ENCODE measurements around the gene NRIP1.

DNA sequence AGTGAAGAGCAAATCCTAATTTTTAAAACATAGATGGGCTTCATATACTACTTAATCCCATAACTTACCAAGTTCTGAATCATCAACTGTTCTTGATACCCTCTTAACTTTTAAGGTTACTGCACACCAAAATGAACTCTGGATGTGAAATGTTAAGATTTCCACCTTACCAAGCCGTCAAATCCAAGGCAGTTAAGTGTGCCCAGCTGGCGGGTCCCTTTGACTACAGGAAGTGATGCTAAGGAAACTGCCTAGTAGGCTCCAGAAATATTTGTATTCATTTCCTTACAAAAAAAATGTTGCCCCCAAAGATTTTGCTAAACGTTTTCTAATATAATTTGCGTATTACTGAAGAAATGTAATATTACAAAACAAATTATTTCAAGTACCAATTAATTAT is 10.7 kb downstream of the NRIP1 start:
- TF ChIP-seq POLR2A (IDR thresholded peaks at IDR 0.05): no peak
- TF ChIP-seq, protein P1, sequence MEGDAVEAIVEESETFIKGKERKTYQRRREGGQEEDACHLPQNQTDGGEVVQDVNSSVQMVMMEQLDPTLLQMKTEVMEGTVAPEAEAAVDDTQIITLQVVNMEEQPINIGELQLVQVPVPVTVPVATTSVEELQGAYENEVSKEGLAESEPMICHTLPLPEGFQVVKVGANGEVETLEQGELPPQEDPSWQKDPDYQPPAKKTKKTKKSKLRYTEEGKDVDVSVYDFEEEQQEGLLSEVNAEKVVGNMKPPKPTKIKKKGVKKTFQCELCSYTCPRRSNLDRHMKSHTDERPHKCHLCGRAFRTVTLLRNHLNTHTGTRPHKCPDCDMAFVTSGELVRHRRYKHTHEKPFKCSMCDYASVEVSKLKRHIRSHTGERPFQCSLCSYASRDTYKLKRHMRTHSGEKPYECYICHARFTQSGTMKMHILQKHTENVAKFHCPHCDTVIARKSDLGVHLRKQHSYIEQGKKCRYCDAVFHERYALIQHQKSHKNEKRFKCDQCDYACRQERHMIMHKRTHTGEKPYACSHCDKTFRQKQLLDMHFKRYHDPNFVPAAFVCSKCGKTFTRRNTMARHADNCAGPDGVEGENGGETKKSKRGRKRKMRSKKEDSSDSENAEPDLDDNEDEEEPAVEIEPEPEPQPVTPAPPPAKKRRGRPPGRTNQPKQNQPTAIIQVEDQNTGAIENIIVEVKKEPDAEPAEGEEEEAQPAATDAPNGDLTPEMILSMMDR (IDR thresholded peaks at IDR 0.05 in 8 of 11, conservative IDR thresholded peaks at IDR 0.05 in 3 of 11): no peak
- TF ChIP-seq POLR2AphosphoS5 (IDR thresholded peaks at IDR 0.05): no peak

Measured in spleen (tissue), 7 donors.